ENCODE measurements around the gene DIPK1B. TPM values are rescaled to one million over a fixed set of nuclear protein-coding genes. Genes with fewer than 3 reads are reported as not detected.

The DIPK1B gene
- total and polyA plus RNA-seq, 2 donors (not counting 3 experiments of a cell fraction or from before 2014, with no cell fraction given), result 253 to 441 TPM

GRCh38 chr9:136723362-136723976 lies 11.1 kb downstream of the DIPK1B start:
- CTCF ChIA-PET, result no interaction called here
- TSS peak; percentile 39 for BruUV-seq (replicated peaks)

More at GRCh38 chr9:136723362-136723976, 11.1 kb downstream of the DIPK1B start:
- H3K4me1 ChIP-seq (ENCODE audit: control insufficient read depth, extremely low read depth, insufficient read depth, low read length), result peaks cover 64% of the 10 kb centered on the region
- no peak overlapping the region for H3K9ac ChIP-seq (replicated peaks; ENCODE audit: extremely low read depth, insufficient read depth, low read length)
- DNase-seq (ENCODE audit: low read depth, low spot score), result no peak
- TF ChIP-seq JUN (IDR thresholded peaks at IDR 0.05; ENCODE audit: borderline replicate concordance, insufficient read depth, insufficient read length, low read depth) (no peak), CTCF (IDR thresholded peaks at IDR 0.05; ENCODE audit: extremely low read depth in 1 of 2, insufficient read depth in 1 of 2, low read depth in 1 of 2, low read length in 2 of 2) (no peak), POLR2AphosphoS5 (IDR thresholded peaks at IDR 0.05; ENCODE audit: insufficient read depth, low read depth, low read length) (peak; percentile 52), GATA2 (IDR thresholded peaks at IDR 0.05; ENCODE audit: insufficient read depth, insufficient read length, low read depth, low read length) (no peak), EZH2 (IDR thresholded peaks at IDR 0.05; ENCODE audit: borderline replicate concordance, low read depth, low read length, severe bottlenecking) (no peak)
- H3K9me1 ChIP-seq (replicated peaks; ENCODE audit: control insufficient read depth, extremely low read depth, insufficient read depth, low read length), result no peaks in the 10 kb centered on the region
- no peaks in the 10 kb centered on the region for H3K27me3 ChIP-seq (ENCODE audit: control insufficient read depth in 2 of 2, insufficient read depth in 2 of 2, low read length in 2 of 2)
- no peaks in the 10 kb centered on the region for H3K9me3 ChIP-seq (replicated peaks; ENCODE audit: control insufficient read depth, insufficient read depth, low read length)
- POLR2A ChIA-PET, result interaction anchor here (0.7 kb wide), 1 partner anchor 9 kb away, joined by 3 read pairs; no protein-coding TSS in a partner anchor
- FAIRE-seq, result no peak
- no peak overlapping the region for H3K4me3 ChIP-seq (replicated peaks in 1 of 3; ENCODE audit: insufficient read depth in 1 of 3, low read depth in 1 of 3, low read length in 3 of 3)
- peaks cover 78% of the 10 kb centered on the region for H3K79me2 ChIP-seq (ENCODE audit: control insufficient read depth, insufficient read depth, low read length)
- H3K36me3 ChIP-seq (ENCODE audit: control insufficient read depth in 2 of 2, extremely low read depth in 1 of 2, insufficient read depth in 2 of 2, low read length in 2 of 2), result peaks cover 12 to 36% of the 10 kb centered on the region in 2 experiments
- no peak overlapping the region for H3K27ac ChIP-seq (ENCODE audit: insufficient read depth, low read depth, low read length)
- H2AFZ ChIP-seq (ENCODE audit: low read depth, low read length), result no peak overlapping the region
- H3K4me2 ChIP-seq (ENCODE audit: insufficient read depth, low read length), result no peak overlapping the region
- intact Hi-C loops (cut with micrococcal nuclease) (no loop called here), dilution Hi-C loops (cut with MboI; ENCODE audit: extremely low pct_ligation_motif_present, low sequenced_read_pairs) (no loop called here)
- no peaks in the 10 kb centered on the region for H4K20me1 ChIP-seq (replicated peaks; ENCODE audit: control insufficient read depth, extremely low read depth, insufficient read depth, low read length)
